Measurements from ENCODE around the gene SH3RF3.

SH3RF3 gene

GRCh38 chr2:109397893-109398292 is 268.9 kb downstream of the SH3RF3 start:
- DNase-seq (ENCODE audit: low spot score) = no peak

DNA sequence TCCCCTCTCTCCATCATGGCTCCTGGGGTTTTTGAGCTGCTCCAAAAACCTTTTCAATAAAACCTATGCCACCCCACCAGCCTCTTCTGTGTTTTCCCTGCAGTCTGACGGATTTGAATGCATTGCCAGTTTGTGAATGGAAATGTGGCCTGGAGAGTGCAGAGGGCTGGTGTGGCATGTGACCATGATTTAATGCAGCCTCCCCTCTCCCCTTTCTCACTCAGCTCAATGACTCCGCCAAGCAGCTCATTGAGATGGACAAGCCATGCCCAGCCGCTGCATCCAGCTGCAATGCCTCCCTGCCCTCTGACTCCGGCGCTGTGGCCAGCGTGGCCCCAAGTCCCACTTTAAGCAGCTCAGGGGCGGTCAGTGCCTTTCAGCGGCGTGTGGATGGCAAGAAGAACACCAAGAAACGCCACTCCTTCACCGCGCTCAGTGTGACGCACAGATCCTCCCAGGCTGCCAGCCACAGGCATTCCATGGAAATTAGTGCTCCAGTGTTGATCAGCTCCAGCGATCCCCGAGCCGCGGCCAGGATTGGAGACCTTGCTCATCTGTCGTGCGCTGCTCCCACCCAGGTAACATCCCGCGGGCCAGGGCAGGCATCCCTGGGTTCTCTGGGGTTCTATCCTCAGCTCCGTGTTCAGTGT is 269.5 kb downstream of the SH3RF3 start:
- no peak for DNase-seq (ENCODE audit: low spot score)

GRCh38 chr2:109399066-109399465 is 270.1 kb downstream of the SH3RF3 start:
- DNase-seq (ENCODE audit: low spot score) = no peak

GRCh38 chr2:109400102-109400501 is 271.1 kb downstream of the SH3RF3 start:
- DNase-seq (ENCODE audit: low spot score) = no peak

DNA sequence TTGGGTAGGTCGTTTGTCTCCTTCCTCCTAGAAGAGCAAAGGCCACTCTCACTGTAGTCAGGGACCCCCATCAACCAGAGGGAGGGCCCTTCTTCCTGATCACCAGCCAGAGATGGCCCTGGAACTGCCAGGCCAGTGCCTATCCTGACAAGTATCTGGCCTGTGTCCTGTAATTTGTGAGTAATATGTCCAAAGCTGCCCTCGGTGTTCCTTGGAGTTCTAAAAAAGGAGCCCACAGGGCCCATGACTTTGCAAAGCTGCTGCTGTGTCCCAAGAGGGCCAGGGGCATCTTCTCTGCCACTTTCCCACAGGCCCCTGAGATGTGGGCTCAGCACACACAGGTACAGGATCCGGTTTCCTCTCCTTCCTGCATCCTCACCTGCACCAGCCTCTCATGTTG is 272.4 kb downstream of the SH3RF3 start:
- no peak for DNase-seq (ENCODE audit: low spot score)

GRCh38 chr2:109402180-109402579 is 273.2 kb downstream of the SH3RF3 start:
- DNase-seq (ENCODE audit: low spot score) = no peak

DNA sequence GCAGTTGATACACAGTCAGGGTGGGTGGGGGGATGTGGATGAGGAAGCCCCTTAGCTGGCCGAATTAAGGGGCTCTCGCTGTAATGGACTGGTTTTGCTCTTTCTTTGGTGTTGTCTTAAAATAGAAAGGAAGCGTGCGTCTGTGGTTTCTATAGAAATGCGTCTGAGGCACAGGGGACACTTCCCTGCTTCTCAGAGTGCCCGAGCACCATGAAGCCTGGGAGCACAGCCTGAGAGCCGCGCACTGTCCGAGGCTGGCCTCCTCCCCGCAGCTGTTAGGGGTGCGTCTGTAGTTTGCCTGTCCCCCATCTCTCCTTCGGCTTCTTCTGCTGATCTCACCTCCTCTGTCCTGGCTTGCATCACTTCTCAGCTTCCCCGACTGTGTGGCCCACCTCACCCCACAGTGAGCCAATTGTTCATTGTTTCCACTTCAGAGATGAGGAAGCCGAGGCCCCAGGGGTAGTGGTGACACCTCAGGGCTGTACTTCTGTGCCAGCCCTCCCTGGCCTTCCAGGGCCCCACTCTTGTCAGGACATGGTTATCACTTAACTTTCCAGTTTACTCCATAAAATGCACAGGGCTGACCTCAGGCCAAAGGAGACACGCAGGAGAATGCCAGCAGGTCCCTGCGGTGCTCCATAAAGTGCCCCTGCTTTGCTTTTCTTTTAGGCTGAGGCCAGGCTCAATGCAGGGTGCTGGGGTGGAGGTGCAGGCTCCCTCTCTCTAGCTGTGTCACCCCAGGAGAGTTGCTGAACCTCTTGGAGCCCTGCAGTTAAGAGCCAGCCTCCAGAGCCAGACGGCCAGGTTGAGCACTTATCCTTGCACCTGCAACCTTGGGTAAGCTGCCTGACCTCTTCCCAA is 274.2 kb downstream of the SH3RF3 start:
- no peak for DNase-seq (ENCODE audit: low spot score)

DNA sequence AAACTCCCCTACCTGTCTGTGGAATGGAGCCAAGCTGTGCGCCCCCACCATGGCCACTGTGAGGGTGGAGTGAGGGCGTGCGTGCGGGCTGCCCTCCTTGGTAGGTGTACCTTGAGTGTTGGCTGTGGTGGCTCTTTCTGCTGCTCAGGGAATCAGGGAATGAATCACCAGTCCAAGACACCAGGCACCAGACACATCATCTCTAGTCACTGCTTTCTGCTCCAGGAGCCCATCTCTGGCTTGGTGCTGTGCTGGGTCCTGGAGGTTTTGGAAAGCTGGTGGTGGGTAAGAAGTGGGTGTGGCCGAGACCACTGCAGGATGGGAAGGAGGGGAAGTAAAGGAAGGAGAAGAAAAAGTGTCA is 274.8 kb downstream of the SH3RF3 start:
- no peak for DNase-seq (ENCODE audit: low spot score)

GRCh38 chr2:109404681-109405080 is 275.7 kb downstream of the SH3RF3 start:
- no peak for DNase-seq (ENCODE audit: low spot score)

DNA sequence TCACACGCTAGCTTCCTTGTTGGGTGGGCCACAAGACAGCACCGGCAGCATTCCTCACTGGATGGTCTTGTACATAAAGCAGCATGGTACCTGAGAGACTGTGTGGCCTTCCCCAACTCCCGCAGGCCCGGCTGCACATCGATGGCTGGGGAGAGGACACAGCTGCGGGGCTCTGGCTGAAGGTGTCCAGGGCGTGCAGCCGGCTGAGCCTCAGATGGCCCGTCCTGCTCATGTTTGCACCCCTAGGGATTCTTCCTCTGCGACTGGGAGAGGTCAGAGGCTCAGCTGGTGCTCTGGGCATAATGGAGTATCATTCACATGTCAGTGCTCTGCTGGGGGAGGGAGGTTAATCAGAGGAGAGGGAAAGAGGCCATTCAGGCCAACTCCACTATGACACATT is 276.9 kb downstream of the SH3RF3 start:
- DNase-seq (ENCODE audit: low spot score) = no peak

DNA sequence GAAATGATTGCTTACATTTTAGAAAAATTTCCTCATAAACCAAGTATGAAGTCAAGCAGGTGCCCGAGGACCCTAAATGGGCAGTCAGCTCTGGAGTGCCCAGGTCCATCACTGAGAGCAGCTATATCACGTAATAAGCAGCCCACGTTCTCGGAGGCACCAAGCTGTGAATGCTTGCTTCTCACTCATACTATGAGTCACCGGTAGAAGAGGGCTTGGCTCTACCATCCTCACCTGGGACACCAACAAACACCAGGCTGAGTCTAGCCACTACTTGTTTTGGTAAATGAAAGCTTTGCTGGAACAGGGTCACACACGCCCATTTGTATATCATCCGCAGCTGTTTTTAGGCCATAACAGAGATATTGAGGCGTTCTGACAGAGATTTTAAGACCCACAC is 277.3 kb downstream of the SH3RF3 start:
- no peak for DNase-seq (ENCODE audit: low spot score)

DNA sequence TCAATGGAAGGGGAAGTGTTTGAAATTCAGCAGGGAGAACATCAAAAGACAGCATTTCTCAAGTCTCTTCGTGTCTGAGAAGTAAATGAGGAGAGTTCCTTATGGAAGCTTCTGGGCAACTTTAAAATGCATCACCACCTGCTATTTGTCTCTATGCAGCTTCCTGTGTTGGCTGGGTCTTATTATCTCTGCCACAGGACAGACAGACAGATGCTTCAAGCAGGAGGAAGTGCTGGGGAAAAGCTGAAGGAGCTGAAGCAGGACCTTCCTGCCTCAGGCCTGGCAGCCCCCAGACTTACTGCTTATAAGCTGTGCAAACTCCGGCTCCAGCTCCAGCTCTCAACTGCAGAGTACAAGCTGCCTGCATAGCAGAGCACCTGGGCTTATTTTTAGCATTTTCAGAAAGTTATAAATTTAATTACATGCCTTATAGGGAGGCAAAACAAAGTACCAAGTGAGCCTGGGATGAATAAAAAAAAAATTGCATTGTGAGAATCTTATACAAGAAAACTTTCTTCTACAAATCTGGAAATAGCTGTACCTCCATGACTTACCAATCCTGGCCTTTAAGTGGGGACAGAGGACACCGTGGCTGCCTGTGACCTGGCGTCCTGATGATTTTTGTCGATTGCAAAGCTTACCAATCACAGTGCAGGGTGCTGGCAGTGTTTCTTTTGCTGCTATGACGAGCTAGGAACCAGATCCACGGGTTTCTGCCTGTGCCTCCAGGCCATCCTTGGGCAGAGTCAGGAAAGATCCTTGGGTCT is 278.5 kb downstream of the SH3RF3 start:
- DNase-seq (ENCODE audit: low spot score) = no peak

DNA sequence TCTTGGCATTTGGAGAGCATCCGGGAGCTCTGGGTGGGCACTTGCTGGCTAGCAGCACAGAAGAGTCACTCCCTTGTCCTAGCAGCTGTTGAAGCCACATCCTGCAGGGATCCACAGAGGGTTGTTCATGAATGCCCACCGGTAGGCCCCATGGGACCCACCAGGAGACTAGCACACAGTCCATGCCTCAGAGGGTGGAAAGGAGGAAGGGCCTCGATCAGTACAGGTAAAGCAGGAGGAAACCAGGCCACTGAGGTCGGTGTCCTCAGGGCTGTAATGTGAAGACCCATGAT is 279.0 kb downstream of the SH3RF3 start:
- DNase-seq (ENCODE audit: low spot score) = no peak

- DNase-seq (ENCODE audit: low spot score) = no peak
These were observed 280.5 kb downstream of the SH3RF3 start for GRCh38 chr2:109409321-109410038.

DNA sequence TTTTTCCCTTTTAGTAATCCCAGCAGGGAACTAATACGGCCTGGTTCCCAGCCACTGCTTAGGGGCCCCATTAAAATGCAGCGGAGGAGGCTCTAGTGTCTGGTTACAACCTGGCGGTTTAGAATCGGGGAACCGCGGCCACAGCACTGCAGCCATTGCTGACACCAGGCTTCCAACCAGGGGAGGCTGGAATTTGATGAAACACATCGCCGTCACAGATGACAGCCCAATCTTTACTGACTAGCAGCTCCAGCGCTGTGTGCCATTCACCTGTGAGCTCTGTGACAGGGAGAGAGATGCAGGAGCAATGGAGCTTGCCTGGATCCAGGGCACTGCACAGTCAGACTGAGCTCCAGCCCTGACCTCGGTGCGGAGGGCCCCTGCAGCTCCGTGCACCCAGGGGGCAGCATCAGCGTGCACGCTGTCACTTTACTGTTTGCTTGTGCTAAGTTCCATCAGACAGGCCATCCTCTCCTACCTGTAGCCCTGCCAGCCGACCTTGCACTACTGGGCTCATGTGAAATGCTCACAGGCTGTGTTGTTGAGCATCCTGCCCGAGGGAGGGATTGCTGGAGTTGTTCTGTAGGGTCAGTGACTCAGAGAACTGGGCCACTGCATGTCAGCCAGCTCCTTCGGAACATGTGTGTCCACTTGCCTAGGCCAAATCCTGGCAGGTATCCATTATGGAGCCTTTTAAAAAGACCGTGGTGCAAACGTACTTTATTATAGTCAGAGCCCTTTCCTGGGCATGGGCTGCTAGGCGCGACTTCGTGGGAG is 281.2 kb downstream of the SH3RF3 start:
- no peak for DNase-seq (ENCODE audit: low spot score)

GRCh38 chr2:109411640-109412325 is 282.8 kb downstream of the SH3RF3 start:
- no peak for DNase-seq (ENCODE audit: low spot score)

DNA sequence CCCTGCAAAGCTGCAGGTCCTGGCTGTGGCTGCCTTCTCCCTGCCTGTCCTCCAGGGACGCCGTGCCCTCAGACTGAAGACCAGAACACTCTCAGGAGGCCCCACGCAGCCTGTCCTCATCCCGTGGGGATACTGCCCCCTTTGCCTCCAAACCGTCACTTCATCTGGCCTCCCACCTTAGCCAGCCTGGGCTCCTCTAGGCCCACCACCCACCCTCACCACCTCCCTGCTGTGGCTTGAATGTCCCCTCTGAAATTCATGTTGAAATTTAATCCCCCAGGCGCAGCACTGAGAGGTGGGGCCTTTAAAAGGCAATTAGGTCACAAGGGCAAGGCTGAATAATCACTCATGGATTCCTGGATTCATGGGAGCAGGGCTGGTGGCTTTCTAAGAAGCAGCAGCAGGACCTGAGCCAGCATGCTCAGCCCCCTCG is 286.6 kb downstream of the SH3RF3 start:
- no peak for DNase-seq (ENCODE audit: low spot score)

DNA sequence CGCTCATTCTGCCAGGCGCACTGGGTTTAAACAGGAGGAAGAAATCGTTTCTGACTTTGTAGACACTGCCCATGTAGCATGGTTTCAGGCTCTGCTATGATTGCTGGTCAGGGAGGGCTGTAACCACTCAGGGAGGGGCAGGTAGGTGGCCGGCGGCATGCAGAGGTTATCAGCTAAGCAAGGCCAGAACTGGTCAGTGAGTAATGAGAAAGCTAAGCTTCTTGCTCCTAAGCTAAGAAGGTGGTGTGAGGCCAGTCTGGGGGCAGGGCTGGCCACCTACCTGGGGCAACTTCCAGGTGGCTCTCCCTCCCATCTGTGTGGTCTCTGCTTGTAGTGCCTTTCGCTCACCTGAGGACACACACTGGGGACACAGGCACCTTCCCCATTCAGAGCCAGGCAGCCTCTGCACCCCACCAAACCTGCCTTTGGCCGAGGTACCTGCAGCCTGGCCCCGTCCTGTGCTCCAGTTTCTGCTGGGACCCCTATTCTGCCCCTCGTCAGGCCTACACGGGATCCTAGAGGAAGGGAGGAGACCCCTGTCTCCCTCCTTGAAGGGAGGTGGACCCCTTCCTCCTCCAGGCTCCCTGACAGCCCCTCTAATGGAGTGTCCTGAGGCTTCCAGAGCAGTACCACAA is 288.8 kb downstream of the SH3RF3 start:
- no peak for DNase-seq (ENCODE audit: low spot score)

DNA sequence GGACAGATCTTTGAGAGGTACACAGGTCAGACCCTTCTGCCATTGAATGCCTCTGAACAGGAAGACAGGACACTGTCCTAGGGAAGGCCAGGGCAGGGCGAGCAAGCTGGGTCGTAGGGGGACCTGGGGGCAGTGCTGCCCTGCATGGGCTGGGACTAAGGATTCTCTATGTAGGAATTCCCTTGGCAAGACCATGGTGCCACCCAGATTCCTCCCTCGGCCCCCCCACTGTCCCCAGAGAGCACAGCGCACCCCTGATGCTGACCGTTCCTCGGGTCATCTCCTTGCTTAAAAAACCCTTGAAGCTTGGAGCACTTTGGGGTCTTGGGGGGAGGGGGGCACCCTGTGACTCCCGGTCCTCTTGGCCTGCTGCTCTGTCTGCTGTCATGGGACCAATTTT is 289.7 kb downstream of the SH3RF3 start:
- DNase-seq (ENCODE audit: low spot score) = no peak

DNA sequence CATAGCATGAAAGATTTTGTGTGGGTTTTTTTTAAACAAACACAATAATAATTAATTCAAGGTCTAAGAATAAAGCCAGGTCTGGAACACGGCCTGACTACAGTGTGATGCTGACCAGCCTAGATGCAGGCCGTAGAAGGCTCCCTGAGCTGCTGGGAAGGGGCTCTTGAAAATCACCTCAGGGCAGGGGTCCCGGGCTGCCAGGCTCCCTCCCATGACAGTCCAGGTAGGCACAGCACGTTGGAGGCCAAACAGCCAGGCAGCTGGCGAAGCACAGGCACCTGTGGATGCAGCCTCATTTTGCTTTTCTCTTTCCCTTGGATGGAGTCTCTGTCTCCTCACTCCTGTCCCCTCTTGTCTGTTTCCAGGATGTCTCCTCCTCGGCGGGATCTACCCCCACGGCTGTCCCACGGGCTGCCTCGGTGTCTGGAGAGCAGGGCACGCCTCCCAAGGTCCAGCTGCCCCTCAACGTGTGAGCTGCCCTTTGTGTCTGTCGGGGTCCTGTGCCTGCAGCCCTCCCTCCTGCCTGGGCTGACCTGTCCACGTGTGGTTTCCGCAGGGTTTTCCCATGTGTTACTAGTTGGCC is 290.3 kb downstream of the SH3RF3 start:
- no peak for DNase-seq (ENCODE audit: low spot score)
